A549 (cell line): ENCODE results near the gene ATXN2L.

Experiments
- CBX2 ChIP-seq: fragments of 200-600 bp; sonication (generic); IDR thresholded peaks from 2 replicates; pipeline ENCODE4 v1.6.1; 2016; ENCODE audit warnings: low read depth, mild to moderate bottlenecking, borderline replicate concordance
- EP300 ChIP-seq, 2 experiments: fragments of >200 bp; sonication (Bioruptor Twin); formaldehyde crosslinking; IDR thresholded peaks; 2 replicates in 1 of 2; 3 replicates in 1 of 2; pipeline ENCODE4 v1.6.1; 2016 to 2017
- POLR2A ChIP-seq: IDR thresholded peaks from 2 replicates; pipeline ENCODE4 v1.6.1; 2012; ENCODE audit warnings: mild to moderate bottlenecking, low read length
- RNF2 ChIP-seq: fragments of 200-600 bp; sonication (generic); IDR thresholded peaks from 2 replicates; pipeline ENCODE4 v1.6.1; 2016; ENCODE audit warnings: low read depth, mild to moderate bottlenecking, antibody characterized with exemption, moderate library complexity, borderline replicate concordance
- TF ChIP-seq, protein P1 (sequence below): fragments of >200 bp; sonication (Bioruptor Twin); formaldehyde crosslinking; IDR thresholded peaks from 3 replicates; pipeline ENCODE4 v1.5.1; 2016
- TF ChIP-seq, protein P2 (sequence below): IDR thresholded peaks from 2 replicates; pipeline ENCODE4 v1.6.1; 2012; ENCODE audit warnings: low read depth, borderline replicate concordance

DNA sequence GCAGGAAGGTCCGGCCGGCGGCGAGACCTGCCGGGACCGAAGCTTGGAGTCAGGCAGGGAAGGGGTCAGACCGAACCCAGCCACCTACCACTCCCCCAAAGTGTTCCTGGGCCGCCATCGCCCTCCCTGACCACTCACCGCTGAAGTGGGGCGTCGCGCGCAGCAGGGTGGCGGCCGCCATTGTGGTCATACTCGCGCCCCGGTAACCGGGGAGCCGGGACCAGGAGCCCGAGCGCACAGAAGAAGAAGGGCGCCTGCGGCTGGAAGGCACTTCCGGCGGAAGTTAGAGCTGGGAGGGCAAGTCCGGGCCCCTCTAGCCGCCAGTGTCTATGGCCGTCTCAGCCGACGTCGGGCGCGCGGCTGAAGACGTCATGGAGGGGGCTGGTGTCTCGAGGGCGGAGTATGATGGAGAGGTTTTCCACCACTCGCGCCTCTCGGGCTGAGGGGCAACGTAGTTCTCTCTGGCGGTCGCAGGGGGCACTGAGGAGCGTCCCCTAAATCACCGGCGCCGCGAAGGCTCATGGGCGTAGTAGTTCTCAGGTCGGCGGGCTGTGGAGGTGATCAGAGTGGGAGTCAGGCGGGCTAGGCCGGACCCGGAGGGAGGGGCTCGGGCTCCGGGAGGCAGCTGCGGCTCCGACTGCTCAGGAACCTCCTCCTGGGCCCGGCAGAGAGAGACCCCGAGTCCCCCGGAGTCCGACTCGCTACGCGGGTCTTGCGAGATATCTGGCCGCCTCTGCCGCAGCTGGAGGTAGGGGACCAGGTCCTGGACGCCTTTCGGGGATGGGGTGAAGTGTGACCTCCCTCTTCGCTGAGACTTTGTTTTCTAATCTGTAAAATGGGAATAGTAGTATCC lies 23.5 kb downstream of the ATXN2L start, which contains the start of gene TUFM:
- TF ChIP-seq, protein P1, sequence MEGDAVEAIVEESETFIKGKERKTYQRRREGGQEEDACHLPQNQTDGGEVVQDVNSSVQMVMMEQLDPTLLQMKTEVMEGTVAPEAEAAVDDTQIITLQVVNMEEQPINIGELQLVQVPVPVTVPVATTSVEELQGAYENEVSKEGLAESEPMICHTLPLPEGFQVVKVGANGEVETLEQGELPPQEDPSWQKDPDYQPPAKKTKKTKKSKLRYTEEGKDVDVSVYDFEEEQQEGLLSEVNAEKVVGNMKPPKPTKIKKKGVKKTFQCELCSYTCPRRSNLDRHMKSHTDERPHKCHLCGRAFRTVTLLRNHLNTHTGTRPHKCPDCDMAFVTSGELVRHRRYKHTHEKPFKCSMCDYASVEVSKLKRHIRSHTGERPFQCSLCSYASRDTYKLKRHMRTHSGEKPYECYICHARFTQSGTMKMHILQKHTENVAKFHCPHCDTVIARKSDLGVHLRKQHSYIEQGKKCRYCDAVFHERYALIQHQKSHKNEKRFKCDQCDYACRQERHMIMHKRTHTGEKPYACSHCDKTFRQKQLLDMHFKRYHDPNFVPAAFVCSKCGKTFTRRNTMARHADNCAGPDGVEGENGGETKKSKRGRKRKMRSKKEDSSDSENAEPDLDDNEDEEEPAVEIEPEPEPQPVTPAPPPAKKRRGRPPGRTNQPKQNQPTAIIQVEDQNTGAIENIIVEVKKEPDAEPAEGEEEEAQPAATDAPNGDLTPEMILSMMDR, result peak; percentile 34
- TF ChIP-seq, protein P2, sequence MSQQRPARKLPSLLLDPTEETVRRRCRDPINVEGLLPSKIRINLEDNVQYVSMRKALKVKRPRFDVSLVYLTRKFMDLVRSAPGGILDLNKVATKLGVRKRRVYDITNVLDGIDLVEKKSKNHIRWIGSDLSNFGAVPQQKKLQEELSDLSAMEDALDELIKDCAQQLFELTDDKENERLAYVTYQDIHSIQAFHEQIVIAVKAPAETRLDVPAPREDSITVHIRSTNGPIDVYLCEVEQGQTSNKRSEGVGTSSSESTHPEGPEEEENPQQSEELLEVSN, result no peak; the same call in 1 of the 2 replicates
- TF ChIP-seq CBX2 (no peak), POLR2A (peak; percentile 76), RNF2 (no peak), EP300 (IDR thresholded peaks at IDR 0.05) (no peak)
